Measurements from ENCODE around the gene SP110.
"Not testable (repeated sequence)": the region's sequence is repeated elsewhere in the genome, so short reads cannot be mapped to it uniquely, and the experiment has no call there.

The SP110 gene

DNA sequence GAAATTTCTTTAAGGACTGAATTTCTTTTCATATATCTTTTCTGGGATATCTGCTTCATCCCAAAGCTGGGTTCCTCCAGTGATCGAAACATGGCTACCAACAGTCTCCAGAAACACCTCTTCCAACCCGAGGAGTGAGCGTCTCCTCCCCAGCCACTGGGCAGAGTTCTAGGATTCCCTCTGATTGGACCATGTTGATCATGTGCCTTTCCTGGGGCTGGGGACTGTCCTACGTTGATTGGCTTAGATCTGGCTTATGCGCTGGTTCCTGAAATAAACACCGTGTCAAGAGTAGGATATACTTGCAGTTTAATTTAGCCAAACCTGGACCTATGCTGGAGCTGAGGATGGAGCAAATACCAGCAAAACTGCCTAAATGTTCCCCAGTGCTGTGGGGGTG is 95.5 kb downstream of the SP110 start:
- TF ChIP-seq, protein P1, sequence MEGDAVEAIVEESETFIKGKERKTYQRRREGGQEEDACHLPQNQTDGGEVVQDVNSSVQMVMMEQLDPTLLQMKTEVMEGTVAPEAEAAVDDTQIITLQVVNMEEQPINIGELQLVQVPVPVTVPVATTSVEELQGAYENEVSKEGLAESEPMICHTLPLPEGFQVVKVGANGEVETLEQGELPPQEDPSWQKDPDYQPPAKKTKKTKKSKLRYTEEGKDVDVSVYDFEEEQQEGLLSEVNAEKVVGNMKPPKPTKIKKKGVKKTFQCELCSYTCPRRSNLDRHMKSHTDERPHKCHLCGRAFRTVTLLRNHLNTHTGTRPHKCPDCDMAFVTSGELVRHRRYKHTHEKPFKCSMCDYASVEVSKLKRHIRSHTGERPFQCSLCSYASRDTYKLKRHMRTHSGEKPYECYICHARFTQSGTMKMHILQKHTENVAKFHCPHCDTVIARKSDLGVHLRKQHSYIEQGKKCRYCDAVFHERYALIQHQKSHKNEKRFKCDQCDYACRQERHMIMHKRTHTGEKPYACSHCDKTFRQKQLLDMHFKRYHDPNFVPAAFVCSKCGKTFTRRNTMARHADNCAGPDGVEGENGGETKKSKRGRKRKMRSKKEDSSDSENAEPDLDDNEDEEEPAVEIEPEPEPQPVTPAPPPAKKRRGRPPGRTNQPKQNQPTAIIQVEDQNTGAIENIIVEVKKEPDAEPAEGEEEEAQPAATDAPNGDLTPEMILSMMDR (IDR thresholded peaks at IDR 0.05; ENCODE audit: low read depth, low read length, poor library complexity, severe bottlenecking), result no peak
- no peak for TF ChIP-seq EZH2phosphoT487 (IDR thresholded peaks at IDR 0.05; ENCODE audit: borderline replicate concordance, low read length)
- Histone ChIP-seq H3F3A (ENCODE audit: control insufficient read depth, insufficient read depth) (no peaks in the 10 kb centered on the region), H3K79me2 (ENCODE audit: control insufficient read depth, low read length) (no peaks in the 10 kb centered on the region), H3K4me3 (ENCODE audit: low read length) (no peak overlapping the region), H3K4me2 (ENCODE audit: low read length) (no peak overlapping the region), H3K4me1 (ENCODE audit: control insufficient read depth, low read length) (peaks cover 9% of the 10 kb centered on the region), H4K20me1 (ENCODE audit: control insufficient read depth, insufficient read depth, low read depth, low read length) (no peaks in the 10 kb centered on the region), H3K27me3 (ENCODE audit: control insufficient read depth, low read length) (no peaks in the 10 kb centered on the region), H3K9me2 (replicated peaks; ENCODE audit: control insufficient read depth, low read length) (no peaks in the 10 kb centered on the region), H3K27ac (ENCODE audit: low read depth, low read length) (no peak overlapping the region), H3K36me3 (ENCODE audit: control insufficient read depth, low read length) (no peaks in the 10 kb centered on the region), H3K9me3 (ENCODE audit: control insufficient read depth, insufficient read depth, low read length) (no peaks in the 10 kb centered on the region)

DNA sequence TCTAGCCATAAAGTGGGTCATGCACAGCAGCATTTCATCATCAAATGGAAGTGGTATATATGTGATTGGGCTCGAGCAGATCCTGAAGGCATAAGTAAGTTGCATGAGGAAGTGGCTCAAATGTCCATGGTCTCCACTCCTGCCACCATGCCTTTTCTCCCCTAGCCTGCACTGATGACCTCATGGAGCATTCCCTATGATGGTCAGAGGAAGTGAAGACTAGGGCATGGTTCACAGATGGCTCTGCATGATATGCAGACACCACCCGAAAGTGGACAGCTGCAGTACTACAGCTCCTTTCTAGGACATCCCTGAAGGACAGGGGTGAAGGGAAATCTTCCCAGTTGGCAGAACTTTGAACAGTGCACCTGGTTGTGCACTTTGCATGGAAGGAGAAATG is 99.4 kb downstream of the SP110 start:
- H3K36me3 ChIP-seq (ENCODE audit: control insufficient read depth, low read length); H4K20me1 ChIP-seq (ENCODE audit: control insufficient read depth, insufficient read depth, low read depth, low read length); H3K4me3 ChIP-seq (ENCODE audit: low read length); H3K4me2 ChIP-seq (ENCODE audit: low read length); H3F3A ChIP-seq (ENCODE audit: control insufficient read depth, insufficient read depth); H3K79me2 ChIP-seq (ENCODE audit: control insufficient read depth, low read length); H3K9me2 ChIP-seq (replicated peaks; ENCODE audit: control insufficient read depth, low read length); H3K27me3 ChIP-seq (ENCODE audit: control insufficient read depth, low read length); H3K27ac ChIP-seq (ENCODE audit: low read depth, low read length); H3K9me3 ChIP-seq (ENCODE audit: control insufficient read depth, insufficient read depth, low read length); H3K4me1 ChIP-seq (ENCODE audit: control insufficient read depth, low read length): not testable (repeated sequence)

DNA sequence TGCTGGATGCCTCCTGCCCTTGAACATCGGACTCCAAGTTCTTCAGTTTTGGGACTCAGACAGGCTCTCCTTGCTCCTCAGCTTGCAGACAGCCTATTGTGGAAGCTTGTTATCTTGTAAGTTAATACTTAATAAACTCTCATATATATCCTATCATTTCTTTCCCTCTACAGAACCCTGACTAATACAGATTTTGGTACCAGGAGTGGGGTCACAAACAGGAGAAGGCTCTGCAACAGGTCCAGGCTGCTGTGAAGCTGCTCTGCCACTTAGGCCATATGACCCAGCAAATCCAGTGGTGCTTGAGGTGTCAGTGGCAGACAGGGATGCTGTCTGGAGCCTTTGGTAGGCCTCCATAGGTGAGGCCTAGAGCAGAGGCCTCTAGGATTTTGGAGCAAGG is 100.0 kb downstream of the SP110 start:
- not testable (repeated sequence) for H3K27ac ChIP-seq (ENCODE audit: low read depth, low read length); H4K20me1 ChIP-seq (ENCODE audit: control insufficient read depth, insufficient read depth, low read depth, low read length); H3K36me3 ChIP-seq (ENCODE audit: control insufficient read depth, low read length); H3K9me3 ChIP-seq (ENCODE audit: control insufficient read depth, insufficient read depth, low read length); H3K4me3 ChIP-seq (ENCODE audit: low read length); H3K4me1 ChIP-seq (ENCODE audit: control insufficient read depth, low read length); H3K4me2 ChIP-seq (ENCODE audit: low read length); H3F3A ChIP-seq (ENCODE audit: control insufficient read depth, insufficient read depth); H3K79me2 ChIP-seq (ENCODE audit: control insufficient read depth, low read length); H3K9me2 ChIP-seq (replicated peaks; ENCODE audit: control insufficient read depth, low read length); H3K27me3 ChIP-seq (ENCODE audit: control insufficient read depth, low read length)
